ENCODE data around the gene CD59.
A peak's percentile ranks its signal among the peaks of the same experiment; 100 is the strongest.
"Not testable (repeated sequence)": the region's sequence is repeated elsewhere in the genome, so short reads cannot be mapped to it uniquely, and the experiment has no call there.

The CD59 gene

DNA sequence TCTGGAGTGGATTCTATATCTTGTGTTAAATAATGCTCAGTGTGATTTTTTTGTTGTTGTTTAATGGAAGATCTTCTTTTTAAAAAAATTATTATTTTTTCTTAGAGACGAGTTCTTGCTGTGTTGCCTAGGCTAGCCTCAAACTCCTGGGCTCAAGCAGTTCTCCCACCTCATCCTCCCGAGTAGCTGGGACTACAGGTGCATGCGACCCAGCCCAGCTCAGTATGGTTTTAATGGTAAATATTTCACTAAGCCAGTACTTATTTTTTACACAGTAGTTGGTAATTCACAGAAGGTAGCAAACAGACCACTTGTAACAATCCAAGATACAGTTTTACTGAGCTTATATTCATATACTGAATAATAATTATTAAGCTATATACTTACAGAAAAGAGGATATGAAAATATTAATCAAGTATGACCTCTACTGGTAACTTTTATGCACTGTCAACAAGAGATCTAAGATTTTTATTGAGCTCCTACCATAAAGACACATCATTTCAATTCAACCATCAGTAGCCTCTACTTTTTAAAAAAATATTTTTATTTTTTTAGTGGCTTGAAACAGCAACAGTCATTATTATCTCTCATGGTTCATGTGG, 6.1 kb upstream of the CD59 start:
- peak; percentile 34 for DNase-seq (ENCODE audit: low spot score)

DNA sequence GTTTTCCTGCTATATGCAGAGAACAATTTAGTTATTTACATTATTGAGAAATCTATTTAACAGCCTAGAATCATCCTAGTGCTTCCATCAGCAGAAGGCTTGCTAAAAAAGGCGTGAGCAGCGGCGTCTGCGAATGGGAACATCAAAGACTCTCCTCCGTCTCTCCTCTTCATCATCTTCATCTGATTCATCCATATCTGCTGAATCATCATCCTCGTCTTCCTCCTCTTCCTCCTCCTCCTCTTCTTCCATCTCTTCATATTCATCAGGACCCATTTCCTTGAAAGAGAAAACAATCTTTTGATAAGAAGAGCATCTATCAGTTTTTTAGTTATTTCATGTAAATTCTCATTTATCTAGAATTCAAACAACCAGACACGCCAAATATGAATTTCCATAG, 5.6 kb upstream of the CD59 start:
- DNase-seq (ENCODE audit: low spot score) = no peak

DNA sequence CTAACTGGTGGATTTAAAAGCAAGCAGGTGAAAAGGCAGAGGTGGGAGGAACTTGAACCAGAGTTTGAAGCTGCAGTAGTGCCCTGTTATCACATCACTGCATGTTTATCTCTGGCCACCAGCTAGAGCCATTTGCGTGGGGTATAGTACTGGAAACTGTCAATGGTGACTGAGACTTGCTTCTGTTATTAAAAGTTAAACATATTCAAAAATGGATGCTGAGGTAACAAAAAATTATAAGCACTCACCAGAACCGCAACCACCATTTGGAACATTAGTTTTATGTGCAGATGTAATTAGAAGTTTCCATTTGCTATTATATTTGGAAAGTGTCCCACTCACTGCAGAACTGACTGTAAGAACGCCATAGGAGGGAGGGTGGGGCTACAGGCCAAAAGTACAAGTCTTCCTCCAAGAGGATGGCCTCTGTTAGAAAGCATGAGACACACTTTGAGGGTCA, 1.2 kb upstream of the CD59 start:
- DNase-seq (ENCODE audit: low spot score) = no peak

DNA sequence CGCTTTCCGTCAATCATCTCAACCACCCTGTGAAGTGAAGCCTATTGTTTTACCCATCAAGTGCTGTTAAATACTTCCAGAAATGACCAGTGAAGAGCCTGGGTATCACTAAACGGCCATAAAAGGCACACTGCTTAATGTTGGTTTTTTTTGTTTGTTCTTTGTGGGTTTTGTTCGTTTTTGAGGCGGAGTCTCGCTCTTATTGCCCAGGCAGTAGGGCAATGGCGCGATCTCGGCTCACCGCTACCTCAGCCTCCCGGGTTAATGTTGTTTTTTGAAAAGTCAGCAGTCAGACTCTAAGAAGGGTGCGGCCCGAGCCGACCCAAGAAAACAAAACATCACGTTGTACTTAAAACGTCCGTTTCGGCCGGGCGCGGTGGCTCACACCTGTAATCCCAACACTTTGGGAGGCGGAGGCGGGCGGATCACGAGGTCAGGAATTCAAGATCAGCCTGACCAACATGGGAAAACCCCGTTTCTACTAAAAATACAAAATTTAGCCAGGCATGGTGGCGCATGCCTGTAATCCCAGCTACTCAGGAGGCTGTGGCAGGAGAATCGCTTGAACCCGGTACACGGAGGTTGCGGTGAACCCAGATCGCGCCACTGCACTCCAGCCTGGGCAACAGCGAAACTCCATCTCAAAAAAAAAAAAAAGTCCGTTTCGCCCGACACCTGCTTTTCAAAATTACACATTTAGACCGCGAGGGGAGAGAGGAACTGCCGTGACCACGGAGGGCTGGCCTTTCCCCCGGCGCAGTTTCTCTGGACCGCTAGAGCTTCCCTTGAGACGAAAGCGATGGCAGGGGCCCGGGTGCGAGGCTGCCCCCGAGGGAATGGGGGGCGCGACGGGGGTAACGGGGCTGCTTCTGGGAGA, 714 bp downstream of the CD59 start:
- peak; percentile 46 for DNase-seq (ENCODE audit: low spot score)

DNA sequence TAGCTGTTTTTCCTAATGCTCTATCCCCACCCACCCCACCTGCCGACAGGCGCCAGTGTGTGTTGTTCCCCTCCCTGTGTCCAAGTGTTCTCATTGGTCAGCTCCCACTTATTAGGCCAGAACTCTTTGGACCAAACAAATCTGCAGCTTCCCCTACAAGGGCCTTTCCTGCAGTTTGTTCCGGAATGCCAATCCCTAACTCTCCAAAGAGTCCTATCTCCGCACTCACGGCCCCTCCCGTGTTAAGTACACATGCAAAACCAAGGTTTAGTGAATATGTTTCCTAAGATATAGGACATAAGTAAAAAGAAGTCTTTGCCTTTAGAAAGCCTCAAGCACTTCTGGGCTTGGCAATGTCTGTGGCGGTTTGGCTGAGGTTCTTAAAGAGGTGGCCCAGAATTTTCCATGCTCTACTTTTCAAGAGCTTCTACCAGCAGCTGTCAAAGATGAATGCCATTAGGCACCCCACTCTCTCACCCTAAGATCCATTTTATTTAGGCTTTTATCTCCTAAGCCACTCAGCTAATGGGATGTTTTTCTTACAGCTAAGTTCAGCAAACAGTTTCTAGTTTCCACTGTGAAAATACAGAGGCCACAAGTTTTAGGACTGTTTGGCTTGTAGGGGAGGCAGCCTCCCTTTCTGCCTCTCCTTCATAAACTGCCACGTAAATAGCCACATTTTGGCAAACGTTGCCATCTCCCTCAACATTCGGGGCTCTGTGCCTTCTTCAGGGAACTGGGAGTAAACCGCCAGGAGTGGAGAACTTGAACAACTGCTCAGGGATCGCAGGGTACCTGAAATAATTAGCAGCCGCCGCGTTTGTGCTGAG, 1.6 kb downstream of the CD59 start:
- no peak for DNase-seq (ENCODE audit: low spot score)

DNA sequence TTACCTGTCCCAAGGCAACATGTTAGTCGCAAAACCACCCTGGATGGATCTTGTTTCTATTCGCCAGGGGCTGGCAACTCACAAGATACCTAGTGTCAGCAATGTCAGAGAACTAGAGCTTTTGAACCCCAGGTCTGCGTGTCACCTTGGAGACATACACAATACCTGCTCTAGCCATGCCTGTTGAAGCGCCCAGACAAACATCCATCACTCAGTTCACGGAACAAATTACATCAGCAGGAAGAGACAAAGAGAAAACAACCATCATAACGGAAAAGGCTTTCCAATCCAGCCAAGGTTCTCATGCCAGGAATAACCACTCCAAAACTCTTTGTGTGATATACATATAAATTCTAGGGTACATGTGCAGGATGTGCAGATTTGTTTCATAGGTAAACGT, 2.2 kb downstream of the CD59 start:
- DNase-seq (ENCODE audit: low spot score) = no peak

DNA sequence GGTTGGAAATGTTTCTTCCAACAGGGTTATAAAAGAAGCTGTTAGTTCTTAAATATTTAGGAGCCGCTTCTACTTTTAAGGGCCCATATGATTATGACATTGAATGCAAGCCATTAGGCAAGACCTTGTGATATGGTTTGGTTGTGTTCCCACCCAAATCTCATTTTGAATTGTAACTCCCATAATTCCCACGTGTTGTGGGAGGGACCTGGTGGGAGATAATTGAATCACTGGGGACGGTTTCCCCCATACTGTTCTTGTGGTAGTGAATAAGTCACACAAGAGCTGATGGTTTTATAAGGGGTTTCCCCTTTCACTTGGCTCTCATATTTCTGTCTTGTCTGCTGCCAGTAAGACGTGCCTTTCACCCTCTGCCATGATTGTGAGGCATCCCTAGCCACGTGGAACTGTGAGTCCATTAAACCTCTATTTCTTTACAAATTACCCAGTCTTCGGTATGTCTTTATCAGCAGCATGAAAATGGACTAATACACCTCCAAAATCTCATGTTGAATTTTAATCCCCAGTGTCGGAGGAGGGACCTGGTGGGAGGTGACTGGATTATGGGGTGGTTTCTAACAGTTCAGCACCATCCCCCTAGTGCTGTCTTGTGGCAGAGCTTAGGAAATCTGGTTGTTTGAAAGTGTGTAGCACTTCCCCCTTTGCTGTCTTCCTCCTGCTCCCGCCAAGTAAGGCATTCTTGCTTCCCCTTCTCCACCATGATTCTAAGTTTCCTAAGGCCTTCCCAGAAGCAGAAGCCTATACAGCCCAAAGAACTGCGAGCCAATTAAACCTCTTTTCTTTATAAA, 4.3 kb downstream of the CD59 start:
- no peak for DNase-seq (ENCODE audit: low spot score)

DNA sequence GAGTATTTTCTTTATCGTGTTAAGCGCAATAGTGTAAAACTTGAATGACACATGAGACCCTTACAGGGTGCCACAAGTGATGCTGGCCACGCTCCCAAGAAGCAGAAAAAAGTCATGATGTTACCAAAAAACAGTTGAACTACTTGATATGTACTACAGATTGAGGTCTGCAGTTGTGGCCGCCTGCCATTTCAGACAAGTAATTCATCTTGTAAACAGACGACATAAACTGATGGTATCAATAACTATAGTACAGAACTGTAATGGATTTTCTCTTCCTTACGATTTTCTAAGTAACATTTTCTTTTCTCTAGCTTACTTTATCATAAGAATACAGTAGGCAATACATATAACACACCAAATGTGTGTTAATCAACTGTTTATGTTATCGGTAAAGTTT, 5.5 kb downstream of the CD59 start:
- DNase-seq (ENCODE audit: low spot score) = no peak

DNA sequence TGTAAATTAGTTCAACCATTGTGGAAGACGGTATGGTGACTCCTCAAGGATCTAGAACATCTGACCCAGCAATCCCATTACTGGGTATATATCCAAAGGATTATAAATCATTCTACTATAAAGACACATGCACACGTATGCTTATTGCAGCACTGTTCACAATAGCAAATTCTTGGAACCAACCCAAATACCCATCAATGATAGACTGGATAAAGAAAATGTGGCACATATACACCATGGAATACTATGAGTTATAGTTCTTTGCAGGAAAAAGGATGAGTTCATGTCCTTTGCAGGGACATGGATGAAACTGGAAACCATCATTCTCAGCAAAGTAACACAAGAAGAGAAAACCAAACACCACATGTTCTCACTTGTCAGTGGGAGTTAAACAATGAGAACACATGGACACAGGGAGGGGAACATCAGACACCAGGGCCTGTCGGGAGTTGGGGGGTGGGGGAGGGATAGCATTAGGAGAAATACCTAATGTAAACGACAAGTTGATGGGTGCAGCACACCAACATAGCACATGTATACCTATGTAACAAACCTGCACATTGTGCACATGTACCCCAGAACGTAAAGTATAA, 7.1 kb downstream of the CD59 start:
- not testable (repeated sequence) for DNase-seq (ENCODE audit: low spot score)

DNA sequence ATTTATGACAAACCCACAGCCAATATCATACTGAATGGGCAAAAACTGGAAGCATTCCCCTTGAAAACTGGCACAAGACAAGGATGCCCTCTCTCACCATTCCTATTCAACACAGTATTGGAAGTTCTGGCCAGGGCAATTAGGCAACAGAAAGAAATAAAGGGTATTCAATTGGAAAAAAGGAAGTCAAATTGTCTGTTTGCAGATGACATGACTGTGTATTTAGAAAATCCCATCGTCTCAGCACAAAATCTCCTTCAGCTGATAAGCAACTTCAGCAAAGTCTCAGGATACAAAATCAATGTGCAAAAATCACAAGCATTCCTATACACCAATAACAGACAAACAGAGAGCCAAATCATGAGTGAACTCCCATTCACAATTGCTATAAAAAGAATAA, 8.7 kb downstream of the CD59 start:
- not testable (repeated sequence) for DNase-seq (ENCODE audit: low spot score)

DNA sequence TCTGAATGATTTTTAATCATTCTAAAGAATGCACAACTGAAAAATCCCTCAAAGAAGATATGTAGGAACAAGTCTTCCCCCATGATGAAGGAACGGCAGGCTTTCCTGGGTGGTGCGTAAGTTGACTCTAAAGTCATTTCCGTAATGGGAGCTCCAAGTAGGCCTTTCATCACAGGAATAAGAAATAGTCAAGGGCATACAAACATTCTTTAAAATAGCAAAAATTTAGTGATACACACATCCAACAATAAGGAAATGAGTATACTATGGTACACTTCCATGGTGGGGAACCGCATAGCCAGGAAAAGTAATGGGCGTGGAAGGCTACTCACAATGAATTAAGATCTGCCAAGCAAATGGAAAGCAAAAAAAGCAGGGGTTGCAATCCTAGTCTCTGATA, 10.7 kb downstream of the CD59 start:
- no peak for DNase-seq (ENCODE audit: low spot score)

DNA sequence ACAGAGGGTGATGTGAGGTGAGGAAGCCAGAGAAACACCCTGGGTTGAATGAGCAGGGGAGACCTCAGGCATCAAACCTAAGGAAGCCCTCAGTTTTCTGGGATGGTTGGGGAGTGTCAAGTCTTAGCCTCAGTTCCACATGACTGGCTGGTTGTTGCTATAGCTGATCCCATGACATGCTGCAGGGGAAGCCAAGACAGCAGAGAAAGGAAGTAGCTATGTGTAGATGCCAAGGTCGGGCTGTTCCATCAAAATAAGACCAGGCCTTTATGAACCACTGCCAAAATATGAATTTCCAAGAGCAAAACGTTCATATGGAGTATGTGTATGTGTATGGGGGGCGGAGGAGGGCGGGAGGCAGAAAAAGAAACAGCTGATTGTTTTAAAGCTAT, 11.6 kb downstream of the CD59 start:
- no peak for DNase-seq (ENCODE audit: low spot score)

DNA sequence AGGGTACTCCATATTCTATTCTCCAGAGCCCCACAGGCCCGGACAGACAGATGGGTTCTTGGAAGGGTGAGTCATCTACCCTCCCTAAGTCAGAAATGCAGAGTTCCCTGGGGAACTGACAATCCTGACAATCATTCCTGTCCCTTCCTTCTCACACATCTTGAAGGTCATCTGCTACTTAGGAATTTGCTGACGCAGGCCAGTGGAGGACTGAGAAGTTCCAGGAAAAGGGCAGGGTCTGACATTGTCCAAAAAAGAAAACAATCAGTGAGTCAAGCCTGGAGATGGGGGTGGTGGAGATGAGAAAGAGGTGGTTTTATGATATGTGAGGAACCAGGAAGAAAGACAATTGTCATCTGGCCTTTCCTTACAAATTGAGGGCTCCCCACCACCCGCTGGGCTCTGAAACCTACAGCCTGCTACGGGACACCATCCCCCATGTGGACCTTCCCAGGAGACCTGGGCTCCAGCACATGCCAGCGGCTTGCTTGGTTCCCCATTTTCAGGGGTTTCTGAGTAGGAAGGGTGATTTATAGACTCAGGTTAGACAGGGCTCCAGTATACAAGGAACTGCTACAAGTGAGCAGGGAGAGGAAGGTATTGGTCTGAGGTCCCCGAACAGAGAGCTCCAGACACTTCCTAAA, 12.9 kb downstream of the CD59 start:
- DNase-seq (ENCODE audit: low spot score) = no peak

DNA sequence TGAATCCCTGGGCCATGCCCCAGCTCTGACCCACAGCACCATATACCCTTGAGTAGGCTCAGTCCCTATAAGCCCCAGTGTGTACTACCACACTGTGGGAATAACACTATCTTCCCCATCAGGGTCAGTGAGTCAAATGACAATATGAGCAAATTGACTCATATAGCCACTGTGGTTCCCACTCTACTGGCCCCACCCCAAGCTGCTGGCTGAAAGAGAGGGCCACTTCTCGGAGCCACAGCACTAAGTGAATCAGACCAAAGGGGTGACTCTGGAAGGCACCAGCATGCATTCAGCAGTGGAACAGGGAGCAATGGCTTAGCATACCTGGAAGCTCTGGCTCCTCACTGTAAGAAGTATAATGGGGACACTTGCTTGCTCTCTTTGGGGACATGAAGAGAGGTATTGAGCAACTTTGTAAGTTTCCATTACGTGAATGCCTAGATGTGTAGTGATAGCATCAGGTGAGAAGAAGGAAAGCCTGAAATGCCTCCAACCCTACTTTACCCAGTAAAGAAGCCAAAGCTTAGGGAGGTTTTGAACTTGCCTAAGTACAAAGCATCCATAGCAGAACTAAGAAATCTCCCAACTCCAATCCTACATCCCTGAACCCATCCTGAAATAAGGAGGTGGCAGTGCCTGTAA, 13.5 kb downstream of the CD59 start:
- DNase-seq (ENCODE audit: low spot score) = peak; percentile 28

DNA sequence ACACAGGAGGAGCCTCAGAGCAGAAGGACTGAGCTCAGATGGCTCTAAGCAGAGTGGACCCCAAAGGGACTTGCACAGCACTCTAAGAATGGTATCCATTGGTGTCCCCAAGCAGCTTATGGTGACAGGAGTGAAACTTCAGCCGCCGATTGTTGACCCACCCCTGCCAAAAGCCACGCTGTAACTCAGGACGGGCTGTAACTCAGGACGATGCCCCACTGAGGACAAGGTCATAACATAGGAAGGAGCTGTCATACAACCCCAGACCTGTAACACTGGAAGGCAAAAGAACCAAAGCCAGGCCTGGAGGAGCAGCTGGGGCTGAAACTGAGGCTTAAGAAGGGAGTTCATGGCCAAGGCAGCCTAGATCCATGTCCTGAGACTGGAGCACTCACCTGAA, 14.2 kb downstream of the CD59 start:
- DNase-seq (ENCODE audit: low spot score) = no peak

DNA sequence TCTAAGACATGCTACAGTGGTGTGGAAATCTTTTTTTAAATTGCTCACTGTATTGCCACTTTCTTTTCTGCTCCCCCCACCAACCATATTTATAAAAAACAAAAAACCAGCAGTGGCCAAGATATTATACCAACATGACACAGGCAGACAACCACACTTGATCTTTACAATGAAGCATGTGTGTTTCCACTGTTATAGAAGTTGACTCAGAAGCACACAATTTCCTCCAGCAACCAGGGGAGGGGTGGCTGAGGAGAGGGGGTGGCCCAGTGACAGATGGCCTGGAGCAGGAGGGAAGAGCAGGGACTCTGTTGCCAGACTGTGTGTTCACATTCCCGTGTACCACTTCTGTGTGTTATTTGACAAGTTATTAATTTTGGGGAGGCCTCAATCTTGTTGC, 14.8 kb downstream of the CD59 start:
- DNase-seq (ENCODE audit: low spot score) = no peak

DNA sequence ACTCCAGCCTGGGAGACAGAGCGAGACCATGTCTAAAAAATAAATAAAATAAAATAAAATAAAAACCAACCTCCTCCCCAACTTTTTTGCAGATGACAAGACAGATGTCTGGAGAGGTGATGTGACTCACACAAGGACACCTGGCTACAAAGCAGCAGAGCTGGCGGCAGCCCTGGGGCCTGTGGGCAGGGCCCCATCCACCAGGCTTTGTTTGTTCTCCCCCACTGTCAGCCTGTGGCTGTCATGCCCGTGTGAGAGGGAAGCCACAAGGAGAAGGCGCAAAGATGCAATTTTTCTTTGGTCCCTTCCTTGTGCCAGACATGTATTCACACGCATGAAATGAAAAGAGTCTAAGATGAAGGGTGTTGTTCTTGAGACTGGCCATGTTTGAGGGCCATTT, 16.6 kb downstream of the CD59 start:
- DNase-seq (ENCODE audit: low spot score) = no peak

DNA sequence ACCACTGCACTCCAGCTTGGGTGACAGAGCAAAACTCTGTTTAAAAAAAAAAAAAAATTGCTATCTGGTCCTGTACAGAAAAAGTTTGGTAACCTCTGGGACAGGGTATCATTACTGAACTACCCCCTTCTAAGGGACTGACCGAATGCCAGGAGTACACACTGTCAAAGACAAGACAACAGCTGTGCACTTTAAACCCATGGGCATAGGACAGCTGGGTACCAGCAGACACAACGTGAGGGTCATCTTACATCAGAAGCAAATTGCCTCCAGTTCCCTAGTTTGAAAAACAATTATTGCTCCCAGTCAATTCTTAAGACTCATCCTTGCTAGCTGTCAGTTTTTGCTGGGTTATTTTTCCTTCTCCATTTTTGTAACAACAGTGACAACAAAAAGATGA, 17.8 kb downstream of the CD59 start:
- no peak for DNase-seq (ENCODE audit: low spot score)

DNA sequence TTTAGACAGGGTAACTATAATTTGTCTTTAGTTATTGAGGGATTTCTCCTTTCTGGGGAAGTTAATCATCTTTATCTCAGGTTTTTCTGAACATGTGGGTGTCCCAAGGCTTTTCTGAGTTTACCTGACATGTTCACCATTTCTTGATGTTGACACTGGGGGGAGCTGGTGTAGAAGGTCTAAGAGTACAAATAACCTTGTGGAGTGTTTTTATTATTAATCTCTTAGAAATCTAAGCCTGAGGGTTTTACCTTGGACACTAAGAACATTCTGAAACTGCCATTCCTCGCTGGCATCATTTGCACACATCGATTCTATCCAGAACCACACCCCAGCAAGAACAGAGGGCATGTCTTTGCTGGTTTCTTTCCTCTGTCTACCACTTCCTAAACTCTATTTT, 20.0 kb downstream of the CD59 start:
- DNase-seq (ENCODE audit: low spot score) = peak; percentile 24

DNA sequence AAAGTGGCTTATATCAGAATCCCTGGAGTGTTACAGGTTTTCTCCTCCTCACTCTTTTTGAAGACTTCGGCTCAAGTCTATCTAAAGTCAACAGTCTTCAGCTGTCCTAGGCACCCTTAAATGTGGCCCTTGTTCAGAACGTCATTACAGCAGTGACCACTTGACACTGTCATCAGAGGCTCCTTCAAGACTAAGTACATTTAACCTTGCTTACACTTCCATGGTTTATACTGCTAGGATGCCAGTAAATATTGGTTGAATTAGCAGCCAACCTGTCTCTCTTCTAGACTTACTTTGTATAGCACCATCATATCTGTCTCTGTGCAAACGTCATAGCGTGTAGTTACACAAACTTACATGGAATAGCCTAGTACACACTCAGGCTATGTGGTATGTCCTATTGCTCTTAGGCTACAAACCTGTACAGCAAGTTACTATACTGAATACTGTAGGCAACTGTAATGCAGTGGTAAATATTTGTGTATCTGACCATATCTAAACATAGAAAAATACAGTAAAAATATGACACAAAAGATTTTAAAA, 22.3 kb downstream of the CD59 start:
- no peak for DNase-seq (ENCODE audit: low spot score)

Data from CD4-positive, alpha-beta T cell treated with Interleukin-15 for 4 hours (primary cell).